Heart left ventricle (tissue), 16 donors: ENCODE results near the gene ACOX2. TPM values are rescaled to one million over a fixed set of nuclear protein-coding genes. Genes with fewer than 3 reads are reported as not detected.

ENCODE experiments used
- ATAC-seq, 4 donors: fragments of 200-7000 bp; cut with Tn5 transposase; one replicate each; pipeline ENCODE4 v1.9.1; 2020 to 2022; ENCODE audit warnings: moderate library complexity in 4 of 4, mild to moderate bottlenecking in 3 of 4, moderate number of reproducible peaks in 1 of 4
- DNase-seq, 5 donors: peaks; one replicate each; pipeline ENCODE4 v3.0.0-alpha.2; 2020
- H3K27ac ChIP-seq, 12 donors: fragments of 200-600 bp; sonication (generic) in 4 of 12; one replicate each; pipeline versions ENCODE4 v1.5.0 to v1.8.0; 2016 to 2022; ENCODE audit warnings: mild to moderate bottlenecking in 2 of 12
- H3K27me3 ChIP-seq, 9 donors: fragments of 200-600 bp; sonication (generic) in 2 of 9; one replicate each; pipeline versions ENCODE4 v1.5.1 to v1.8.0; 2016 to 2022; ENCODE audit warnings: mild to moderate bottlenecking in 3 of 9
- H3K36me3 ChIP-seq, 9 donors: fragments of 200-600 bp; sonication (generic) in 2 of 9; one replicate each; pipeline versions ENCODE4 v1.5.0 to v1.8.0; 2018 to 2022; ENCODE audit warnings: mild to moderate bottlenecking in 2 of 9
- H3K4me1 ChIP-seq, 12 donors: fragments of 200-600 bp; sonication (generic) in 4 of 12; one replicate each; pipeline versions ENCODE4 v1.5.0 to v1.8.0; 2016 to 2022; ENCODE audit warnings: mild to moderate bottlenecking in 3 of 12
- H3K4me3 ChIP-seq, 12 donors: fragments of 200-600 bp; sonication (generic) in 4 of 12; one replicate each; pipeline versions ENCODE4 v1.5.0 to v1.8.0; 2017 to 2022; ENCODE audit warnings: mild to moderate bottlenecking in 9 of 12, moderate library complexity in 4 of 12
- H3K9me3 ChIP-seq, 12 donors: fragments of 200-600 bp; sonication (generic) in 4 of 12; one replicate each; pipeline versions ENCODE4 v1.5.0 to v1.8.0; 2016 to 2022; ENCODE audit warnings: mild to moderate bottlenecking in 1 of 12
- POLR2A ChIP-seq, 2 donors: fragments of 450-650 bp; IDR thresholded peaks; one replicate each; pipeline ENCODE4 v1.6.1; 2017; ENCODE audit warnings: antibody characterized with exemption in 2 of 2, mild to moderate bottlenecking in 2 of 2, moderate library complexity in 2 of 2
- WGBS, 4 donors: extraction: QIAGEN DNeasy Blood & Tissue Kit in 2 of 4; methylation state at CpG; one replicate each; pipeline versions ENCODE4 v1.1.5 to v1.1.7; 2013 to 2018; 5-methylcytosine and 5-hydroxymethylcytosine counted together
- intact Hi-C, 10 donors: fragments of 100-400 bp; cut with DNase I; formaldehyde crosslinking; loops; one replicate each; pipeline versions ENCODE4 v1.11.1 to v1.14.2; 2022
- polyA plus RNA-seq, 2 donors: library from polyadenylated mRNA; stranded (reverse); fragments of 200-250 nt; gene quantifications; one replicate each; pipeline ENCODE4 v1.2.3, GENCODE V29; 2013
- total RNA-seq, 9 donors: library from RNA; depleted of rRNA in 2 of 9; stranded (reverse); fragments of >200 nt in 2 of 9; fragmentation: NEBNext Ultra II Directional in 3 of 9; extraction: Animal tissue kit (Norgen Biotek cat#: 25700) in 3 of 9; gene quantifications; one replicate each; pipeline versions ENCODE4 v1.1.0 to v1.2.4, GENCODE V29; 2016 to 2023
- TF ChIP-seq, protein P1 (sequence below), 12 donors: fragments of 200-600 bp; sonication (generic) in 4 of 12; IDR thresholded peaks; one replicate each; pipeline versions ENCODE4 v1.5.0 to v1.8.0; 2018 to 2022; ENCODE audit warnings: antibody characterized with exemption in 12 of 12, mild to moderate bottlenecking in 5 of 12
- donor health status: ischemic (EF 13 %, LVEDD 7.1; RV severe dilation, severe dysfunction).
- donor health status: healthy with polysubstance abuse.
- donor health status: DM: no; HTN: yes; CAD: no.
- donor health status: DM: no; HTN: no; CAD: no.
- donor health status: ischemic (EF 25% LVEDD 6.9; RV normal size, moderate dysfunction).
- donor health status: ischemic (EF 25% LVEDD 5.7; RV mildly dilated, moderate dysfunction).
- donor health status: healthy.
- donor health status: DM: yes; HTN: yes; CAD: no.
- donor health status: ischemic (EF 35%, LVEDD 5.7; RV mildly dilated, moderate dysfunction).
- donor health status: nonischemic (EF 11% LVEDD 7.7; RV severe dilation, severe dysfunction).
- donor health status: DM: yes; HTN: yes; CAD: no.
- donor health status: PGD.
- donor health status: ischemic (EF 29% LVEDD 5.4; RV normal size, mild dysfunction).
- donor health status: nonischemic (EF 23%, LVEDD 6.1; RV moderate dilation, normal function).

Gene ACOX2
- total and polyA plus RNA-seq, 11 donors: 6.6 to 41.9 (median 31.1) TPM

GRCh38 chr3:58584690-58585004 is 47.7 kb upstream of the ACOX2 start:
- Histone ChIP-seq H3K36me3 (no peaks in the 10 kb centered on the region), H3K9me3 (no peaks in the 10 kb centered on the region), H3K27ac (peak overlapping the region; percentile 69 to 89 (median 84)), H3K4me1 (peaks cover 0 to 37% (median 14%) of the 10 kb centered on the region in 12 donors), H3K4me3 (peak overlapping the region; percentile 24 to 68 (median 54)), H3K27me3 (peaks cover 0 to 18% (median 5%) of the 10 kb centered on the region in 9 donors)
- ATAC-seq: no peak
- intact Hi-C loops: loop anchor here in 7 of 10 donors (1.0 to 5.0 kb wide), 2 partner anchors 7 to 43 kb away; partner anchors contain the start of gene FAM107A (in 1 of the 7)
- DNase-seq: no peak
- WGBS, 4 donors: 33 to 46% (median 42%) methylated on average over 10 of the region's 10 CpGs
- TF ChIP-seq, protein P1, sequence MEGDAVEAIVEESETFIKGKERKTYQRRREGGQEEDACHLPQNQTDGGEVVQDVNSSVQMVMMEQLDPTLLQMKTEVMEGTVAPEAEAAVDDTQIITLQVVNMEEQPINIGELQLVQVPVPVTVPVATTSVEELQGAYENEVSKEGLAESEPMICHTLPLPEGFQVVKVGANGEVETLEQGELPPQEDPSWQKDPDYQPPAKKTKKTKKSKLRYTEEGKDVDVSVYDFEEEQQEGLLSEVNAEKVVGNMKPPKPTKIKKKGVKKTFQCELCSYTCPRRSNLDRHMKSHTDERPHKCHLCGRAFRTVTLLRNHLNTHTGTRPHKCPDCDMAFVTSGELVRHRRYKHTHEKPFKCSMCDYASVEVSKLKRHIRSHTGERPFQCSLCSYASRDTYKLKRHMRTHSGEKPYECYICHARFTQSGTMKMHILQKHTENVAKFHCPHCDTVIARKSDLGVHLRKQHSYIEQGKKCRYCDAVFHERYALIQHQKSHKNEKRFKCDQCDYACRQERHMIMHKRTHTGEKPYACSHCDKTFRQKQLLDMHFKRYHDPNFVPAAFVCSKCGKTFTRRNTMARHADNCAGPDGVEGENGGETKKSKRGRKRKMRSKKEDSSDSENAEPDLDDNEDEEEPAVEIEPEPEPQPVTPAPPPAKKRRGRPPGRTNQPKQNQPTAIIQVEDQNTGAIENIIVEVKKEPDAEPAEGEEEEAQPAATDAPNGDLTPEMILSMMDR (IDR thresholded peaks at IDR 0.05): no peak
- no peak for TF ChIP-seq POLR2A (IDR thresholded peaks at IDR 0.05)

GRCh38 chr3:58581328-58582091 is 44.5 kb upstream of the ACOX2 start:
- TF ChIP-seq POLR2A (IDR thresholded peaks at IDR 0.05): no peak
- TF ChIP-seq, protein P1 (IDR thresholded peaks at IDR 0.05): no peak
- ATAC-seq: no peak
- 72 to 84% (median 78%) methylated on average over 11 of the region's 11 CpGs for WGBS, 4 donors

GRCh38 chr3:58580826-58581327 is 43.9 kb upstream of the ACOX2 start:
- no peak for TF ChIP-seq POLR2A (IDR thresholded peaks at IDR 0.05)
- H3K36me3 ChIP-seq: no peaks in the 10 kb centered on the region
- intact Hi-C loops: no loop called here
- no peak overlapping the region for H3K4me3 ChIP-seq
- DNase-seq: no peak
- H3K4me1 ChIP-seq: peaks cover 0 to 58% (median 24%) of the 10 kb centered on the region in 12 donors
- H3K27ac ChIP-seq: peak overlapping the region in 3 of 12 donors; percentile 2 to 10 (median 5)
- H3K9me3 ChIP-seq: no peaks in the 10 kb centered on the region
- ATAC-seq: no peak
- peaks cover 0 to 4% (median 0%) of the 10 kb centered on the region in 9 donors for H3K27me3 ChIP-seq
- 82 to 88% (median 82%) methylated on average over 4 of the region's 4 CpGs for WGBS, 4 donors

More at GRCh38 chr3:58581328-58582091, 44.5 kb upstream of the ACOX2 start:
- peaks cover 0 to 58% (median 24%) of the 10 kb centered on the region in 12 donors for H3K4me1 ChIP-seq
- no peaks in the 10 kb centered on the region for H3K9me3 ChIP-seq
- H3K36me3 ChIP-seq: no peaks in the 10 kb centered on the region
- H3K27me3 ChIP-seq: peaks cover 0 to 11% (median 0%) of the 10 kb centered on the region in 9 donors
- no peak overlapping the region for H3K4me3 ChIP-seq
- intact Hi-C loops: no loop called here
- no peak for DNase-seq
- H3K27ac ChIP-seq: peak overlapping the region in 1 of 12 donors; percentile 5

- TF ChIP-seq, protein P1 (IDR thresholded peaks at IDR 0.05): no peak
- no peak for TF ChIP-seq POLR2A (IDR thresholded peaks at IDR 0.05)
These were observed 41.9 kb upstream of the ACOX2 start for GRCh38 chr3:58578873-58579272.

More at GRCh38 chr3:58578873-58579272, 41.9 kb upstream of the ACOX2 start:
- Histone ChIP-seq H3K4me1 (peaks cover 3 to 56% (median 28%) of the 10 kb centered on the region in 12 donors), H3K27ac (peak overlapping the region in 6 of 12 donors; percentile 50 to 91 (median 72)), H3K36me3 (no peaks in the 10 kb centered on the region), H3K27me3 (no peaks in the 10 kb centered on the region), H3K9me3 (no peaks in the 10 kb centered on the region), H3K4me3 (no peak overlapping the region)
- 95 to 97% (median 96%) methylated on average over 5 of the region's 5 CpGs for WGBS, 4 donors
- no peak for ATAC-seq
- intact Hi-C loops: no loop called here
- DNase-seq: no peak
